Epithelial cell of esophagus (primary cell): Measurements from ENCODE around the gene PPP4R4.

Experiments
- DNase-seq: peaks from one replicate; pipeline ENCODE4 v3.0.0; 2010; ENCODE audit warnings: low read depth
- H3K4me3 ChIP-seq: 2 replicates; pipeline ENCODE4 v1.5.1; 2011; ENCODE audit warnings: mild to moderate bottlenecking, low read length, control low read depth
- CTCF ChIP-seq: IDR thresholded peaks from 2 replicates; pipeline ENCODE4 v1.5.1; 2011; ENCODE audit warnings: low read depth, mild to moderate bottlenecking, low read length, control low read depth, inconsistent platforms; ENCODE audit not compliant: insufficient read depth; ENCODE audit errors: missing control alignments

The PPP4R4 gene

GRCh38 chr14:94316692-94317091, 142.6 kb downstream of the PPP4R4 start:
- TF ChIP-seq CTCF, result no peak
- no peak for DNase-seq
- H3K4me3 ChIP-seq, result no peak overlapping the region

- peak; percentile 53 for DNase-seq
- TF ChIP-seq CTCF, result no peak
Measured at GRCh38 chr14:94317259-94317658, 143.1 kb downstream of the PPP4R4 start.

GRCh38 chr14:94320243-94320642, 146.1 kb downstream of the PPP4R4 start:
- H3K4me3 ChIP-seq, result peak overlapping the region; percentile 34
- no peak for TF ChIP-seq CTCF
- DNase-seq, result peak; percentile 97

More at GRCh38 chr14:94317259-94317658, 143.1 kb downstream of the PPP4R4 start:
- H3K4me3 ChIP-seq, result no peak overlapping the region

GRCh38 chr14:94321421-94322271, 147.5 kb downstream of the PPP4R4 start:
- no peak overlapping the region for H3K4me3 ChIP-seq
- no peak for TF ChIP-seq CTCF
- no peak for DNase-seq

GRCh38 chr14:94322648-94323570, 148.8 kb downstream of the PPP4R4 start, which contains the start of gene SERPINA6:
Gene SERPINA6, minus strand, starts transcription at chr14:94323336. Its CDS starts 8,688 bp downstream, at chr14:94314648.
- DNase-seq, result no peak
- TF ChIP-seq CTCF, result no peak
- no peak within 1 kb of the TSS for H3K4me3 ChIP-seq

- H3K4me3 ChIP-seq, result no peak overlapping the region
- no peak for DNase-seq
- no peak for TF ChIP-seq CTCF
Measured at GRCh38 chr14:94328196-94328595, 154.1 kb downstream of the PPP4R4 start.
